Activated CD4-positive, CD25-positive, alpha-beta regulatory T cell treated with anti-CD3 and anti-CD28 coated beads, Interleukin-2, amount 50 U/mL, for 16 hours (primary cell): Measurements from ENCODE around the gene HNRNPC.
"Not testable (repeated sequence)": the region's sequence is repeated elsewhere in the genome, so short reads cannot be mapped to it uniquely, and the experiment has no call there.

Experiments
- DNase-seq: peaks from one replicate; pipeline ENCODE4 v3.0.0-alpha.2; 2020; ENCODE audit warnings: low read depth, low spot score

HNRNPC gene

DNA sequence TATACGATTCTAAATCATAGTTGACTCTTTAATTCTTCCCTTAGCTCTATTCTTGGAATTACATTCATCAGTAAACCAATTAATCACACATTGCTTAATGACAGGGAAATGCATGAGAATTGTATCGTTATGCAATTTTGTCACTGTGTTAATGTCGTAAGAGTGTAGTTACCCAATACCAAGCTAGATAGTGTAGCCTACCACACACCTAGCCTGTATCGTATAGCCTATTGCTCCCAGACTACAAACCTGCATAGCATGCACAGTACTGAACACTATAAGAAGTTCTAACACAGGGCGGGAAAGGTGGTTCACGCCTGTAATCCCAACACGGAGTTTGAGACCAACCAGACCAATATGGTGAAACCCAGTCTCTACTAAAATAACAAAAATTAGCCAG is 24.7 kb downstream of the HNRNPC start:
- no peak for DNase-seq

- DNase-seq, result no peak
Measured at GRCh38 chr14:21241218-21241819, 27.9 kb downstream of the HNRNPC start.

DNA sequence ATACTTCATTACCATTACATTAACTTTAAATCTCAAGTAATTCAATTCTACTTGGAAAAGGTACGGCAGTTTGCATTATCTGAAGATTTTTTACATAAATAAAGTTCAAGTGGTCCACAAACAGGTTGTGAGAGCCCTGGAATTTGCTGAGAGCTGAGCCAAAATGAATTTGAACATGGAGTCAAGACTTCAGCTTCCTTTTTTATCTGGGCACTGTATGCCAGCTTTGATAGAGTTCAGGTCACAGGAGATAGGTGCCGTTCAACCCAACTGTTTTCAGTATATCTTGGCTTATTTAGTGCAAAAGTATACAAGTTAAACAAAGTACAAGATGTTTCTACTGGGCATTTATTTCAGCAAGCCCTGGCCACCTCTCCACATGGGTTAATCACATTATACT is 28.8 kb downstream of the HNRNPC start:
- DNase-seq, result no peak

GRCh38 chr14:21238823-21239518 is 30.3 kb downstream of the HNRNPC start:
- DNase-seq, result no peak

- no peak for DNase-seq
Measured at GRCh38 chr14:21236948-21237797, 32.1 kb downstream of the HNRNPC start.

DNA sequence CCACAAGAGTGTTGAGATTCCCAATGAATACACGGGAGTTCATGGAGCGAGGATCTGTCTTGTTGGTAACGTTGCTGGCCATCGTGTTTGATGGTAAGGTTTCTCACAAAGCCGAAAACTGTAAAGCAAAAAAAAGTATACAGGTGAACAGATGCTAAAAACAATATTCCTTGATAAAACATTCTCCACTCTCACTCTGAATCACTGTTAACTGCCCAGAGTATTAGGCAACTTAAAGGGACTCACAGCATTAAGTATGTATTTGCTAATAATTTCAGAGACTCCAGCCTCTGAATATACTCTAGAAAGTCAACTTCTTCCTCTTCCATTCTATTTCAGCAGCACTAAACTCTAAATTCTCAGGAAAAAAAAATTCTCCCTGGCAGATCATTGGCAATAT is 35.1 kb downstream of the HNRNPC start:
- no peak for DNase-seq

- no peak for DNase-seq
Measured at GRCh38 chr14:21233457-21234076, 35.7 kb downstream of the HNRNPC start.

DNA sequence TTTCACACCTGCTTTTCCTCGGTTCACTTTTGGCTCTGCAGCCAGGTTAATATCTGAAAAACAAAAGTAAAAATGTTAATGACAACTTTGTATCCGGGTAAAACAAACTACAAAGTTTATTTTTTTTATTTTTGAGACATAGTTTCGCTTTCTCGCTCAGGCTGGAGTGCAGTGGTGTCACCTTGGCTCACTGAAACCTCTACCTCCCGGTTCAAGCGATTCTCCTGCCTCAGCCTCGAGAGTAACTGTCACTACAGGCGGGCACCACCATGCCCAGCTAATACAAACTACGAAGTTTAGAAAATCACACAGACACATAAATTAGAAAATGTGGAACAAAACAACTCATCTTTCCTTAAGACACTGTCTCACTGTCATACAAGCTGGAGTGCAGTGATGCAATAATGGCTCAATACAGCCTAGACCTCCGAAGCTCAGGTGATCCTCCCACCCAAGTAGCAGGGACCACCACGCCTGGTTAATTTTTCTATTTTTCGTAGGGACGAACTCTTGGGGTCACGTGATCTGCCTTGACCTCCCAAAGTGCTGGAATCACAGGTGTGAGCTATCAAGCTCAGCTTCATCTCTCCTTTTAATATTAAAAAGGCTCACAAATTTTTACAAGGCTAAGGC is 38.1 kb downstream of the HNRNPC start:
- no peak for DNase-seq

DNA sequence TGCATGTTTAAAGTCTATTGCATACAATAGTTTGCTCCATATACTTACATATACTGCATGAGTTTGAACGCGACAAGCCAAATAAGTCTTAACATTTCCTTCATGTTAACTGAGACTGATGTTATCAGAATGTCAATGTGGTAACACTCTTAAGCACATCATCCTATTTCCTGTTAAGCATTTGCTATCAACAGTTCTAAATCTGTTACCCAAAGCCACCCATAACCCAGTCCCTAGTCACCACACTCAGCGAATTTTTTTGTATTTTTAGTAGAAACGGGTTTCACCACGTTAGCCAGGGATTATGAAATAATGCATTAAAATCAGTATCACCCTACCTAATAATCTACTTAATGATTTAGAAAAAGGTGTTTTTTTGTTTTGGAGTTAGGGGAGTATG is 39.4 kb downstream of the HNRNPC start:
- no peak for DNase-seq

DNA sequence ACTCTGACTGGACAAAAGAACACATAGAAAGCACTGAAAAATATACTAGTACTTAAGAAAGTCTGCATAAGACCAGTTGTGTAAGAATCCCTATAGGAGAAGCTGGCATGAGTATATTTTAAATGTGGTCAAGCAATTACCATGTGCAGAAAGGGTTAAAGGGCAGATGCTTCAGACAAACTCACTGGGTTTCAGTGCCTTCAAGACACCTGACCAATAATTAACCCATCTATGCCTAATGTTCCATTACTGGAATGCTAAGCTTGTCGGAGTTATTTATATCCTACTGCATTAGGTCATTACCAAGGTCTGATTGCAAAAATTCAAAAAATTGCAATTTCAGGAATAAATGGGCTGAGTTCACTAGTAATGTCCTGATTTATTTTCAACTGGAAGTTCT is 41.3 kb downstream of the HNRNPC start:
- DNase-seq, result no peak

- no peak for DNase-seq
Measured at GRCh38 chr14:21227150-21227549, 42.1 kb downstream of the HNRNPC start.

DNA sequence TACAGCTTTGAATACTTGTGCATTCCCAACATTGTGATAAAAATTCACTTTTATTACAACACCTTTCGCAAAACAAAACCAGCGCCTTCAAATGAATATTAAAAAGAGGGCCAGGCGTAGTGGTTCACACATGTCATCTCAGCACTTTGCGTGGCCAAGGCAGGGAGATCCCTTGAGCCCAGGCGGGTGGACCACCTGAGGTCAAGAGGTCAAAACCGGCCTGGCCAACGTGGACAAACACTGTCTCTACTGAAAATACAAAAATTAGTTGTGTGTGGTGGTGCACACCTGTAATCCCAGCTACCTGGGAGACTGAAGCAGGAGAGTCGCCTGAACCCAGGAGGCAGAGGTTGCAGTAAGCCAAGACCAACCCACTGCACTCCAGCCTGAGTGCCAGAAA is 42.8 kb downstream of the HNRNPC start:
- no peak for DNase-seq

- not testable (repeated sequence) for DNase-seq
Measured at GRCh38 chr14:21225164-21225563, 44.1 kb downstream of the HNRNPC start.

DNA sequence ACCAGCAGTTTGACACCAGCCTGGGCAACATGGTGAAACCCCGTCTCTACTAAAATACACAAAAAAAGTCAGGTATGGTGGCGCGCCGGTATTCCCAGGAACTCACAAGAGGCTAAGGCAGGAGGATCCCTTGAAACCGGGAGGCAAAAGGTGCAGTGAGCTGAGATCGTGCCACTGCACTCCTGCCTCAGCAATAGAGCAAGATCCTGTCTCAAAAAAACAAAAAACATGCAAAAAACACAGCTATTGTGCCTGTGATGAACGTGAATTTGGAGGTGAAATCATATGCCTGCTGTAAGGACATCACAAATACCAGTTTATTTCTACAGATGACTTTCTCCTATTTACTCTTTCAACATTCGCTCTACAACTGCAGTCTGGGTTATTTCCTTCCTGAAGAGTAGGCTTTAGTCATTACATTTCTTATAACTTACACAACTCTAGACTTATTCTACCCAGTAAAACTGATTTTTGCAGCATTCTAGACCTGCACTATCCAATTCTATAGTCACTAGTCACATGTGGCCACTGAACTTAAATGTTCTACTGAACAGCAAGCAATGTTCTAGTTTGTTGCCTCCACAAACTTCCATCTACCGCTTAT is 48.3 kb downstream of the HNRNPC start:
- DNase-seq, result no peak

DNA sequence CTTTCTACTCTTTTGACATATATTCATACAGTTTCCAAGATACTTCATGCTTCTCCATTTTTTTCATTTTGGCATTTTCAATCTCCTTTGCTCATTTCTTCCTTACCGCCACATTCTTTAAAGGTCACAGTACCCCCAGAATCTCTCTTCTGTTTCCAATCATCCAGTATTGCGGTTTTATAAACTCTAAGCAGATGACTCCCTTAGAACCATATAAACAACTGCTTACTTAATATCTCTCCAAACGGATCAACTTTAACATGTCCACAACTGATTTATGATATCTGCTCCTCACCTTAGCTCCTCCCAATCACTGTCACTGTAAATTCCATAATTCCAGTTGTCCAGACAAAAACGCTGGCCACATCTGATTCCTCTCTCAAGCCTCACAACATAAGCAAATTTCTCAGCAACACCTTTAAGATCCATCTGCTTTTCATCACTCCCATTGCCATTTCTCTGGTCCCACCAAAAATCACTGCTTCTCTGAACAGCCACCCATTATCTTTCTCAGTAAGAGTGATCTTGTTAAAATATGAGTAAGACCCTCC is 49.6 kb downstream of the HNRNPC start:
- no peak for DNase-seq

- no peak for DNase-seq
Measured at GRCh38 chr14:21219120-21219519, 50.1 kb downstream of the HNRNPC start.

- no peak for DNase-seq
Measured at GRCh38 chr14:21215879-21216251, 53.4 kb downstream of the HNRNPC start.

DNA sequence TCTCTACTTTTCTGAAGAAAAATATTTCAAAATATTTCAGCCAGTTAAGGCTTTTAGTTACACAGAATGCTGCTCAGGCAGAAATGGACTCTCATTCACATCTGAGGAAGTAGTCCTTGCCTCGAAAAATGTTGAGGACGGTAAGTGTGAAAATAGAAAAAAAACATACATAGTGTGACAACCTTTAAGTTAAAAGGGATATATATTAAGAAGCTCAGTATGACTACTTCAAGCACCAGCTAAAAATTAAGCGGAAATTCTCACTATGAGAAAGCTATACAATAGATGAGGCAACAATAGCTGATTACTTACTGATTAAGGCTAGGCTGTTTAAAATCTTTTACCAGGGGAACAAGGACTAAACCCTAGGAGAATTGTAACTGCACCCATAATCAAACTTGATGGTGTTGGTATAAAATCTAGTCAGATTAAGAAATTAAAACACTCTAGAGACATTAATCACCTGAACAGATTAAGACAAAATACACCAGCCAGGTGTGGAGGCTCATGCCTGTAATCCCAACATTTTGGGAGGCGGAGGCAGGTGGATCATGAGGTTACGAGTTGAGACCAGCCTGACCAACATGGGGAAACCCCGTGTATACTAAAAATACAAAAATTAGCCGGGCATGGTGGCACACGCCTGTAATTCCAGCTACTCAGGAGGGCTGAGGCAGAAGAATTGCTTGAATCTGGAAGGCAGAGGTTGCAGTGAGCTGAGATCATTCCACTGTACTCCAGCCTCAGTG is 53.9 kb downstream of the HNRNPC start:
- no peak for DNase-seq

DNA sequence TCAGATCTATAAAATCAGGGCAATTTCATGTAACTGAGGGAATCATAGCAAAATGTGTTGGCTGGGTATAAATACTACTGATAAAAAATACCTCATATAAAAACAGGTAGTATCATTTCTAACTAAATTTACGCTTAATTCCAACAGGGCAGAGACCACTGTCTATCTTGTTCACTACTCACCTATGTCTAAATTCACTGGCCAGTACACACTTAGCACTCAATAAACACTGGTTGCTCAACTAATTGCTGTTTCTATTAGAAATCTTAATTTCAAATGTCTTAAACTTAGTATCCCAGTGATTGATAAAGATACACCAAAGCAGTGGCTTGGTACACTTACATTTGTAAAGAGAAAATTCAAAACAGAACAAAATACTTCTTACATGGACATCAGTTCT is 55.6 kb downstream of the HNRNPC start:
- DNase-seq, result no peak

DNA sequence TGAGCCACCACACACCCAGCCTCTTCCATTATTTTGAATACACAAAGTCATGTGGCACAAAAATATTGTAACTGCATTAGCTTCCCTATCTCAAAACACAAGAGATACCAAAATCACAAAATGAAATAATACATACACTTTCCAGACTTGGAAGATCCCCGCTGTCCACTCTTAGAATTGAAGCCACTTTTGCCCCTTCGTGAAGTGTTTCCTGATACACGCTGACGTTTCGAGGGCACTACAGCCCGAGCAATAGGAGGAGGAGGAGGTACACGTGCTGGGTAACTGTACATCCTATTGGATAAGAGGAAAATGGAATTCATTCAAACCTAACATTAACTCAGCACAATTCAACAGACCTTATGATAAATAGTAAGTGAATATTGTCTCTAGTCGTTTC is 56.4 kb downstream of the HNRNPC start:
- DNase-seq, result not testable (repeated sequence)
